ENCODE results near the gene SLC13A1.
"Not testable (repeated sequence)": the region's sequence is repeated elsewhere in the genome, so short reads cannot be mapped to it uniquely, and the experiment has no call there.

Gene SLC13A1

DNA sequence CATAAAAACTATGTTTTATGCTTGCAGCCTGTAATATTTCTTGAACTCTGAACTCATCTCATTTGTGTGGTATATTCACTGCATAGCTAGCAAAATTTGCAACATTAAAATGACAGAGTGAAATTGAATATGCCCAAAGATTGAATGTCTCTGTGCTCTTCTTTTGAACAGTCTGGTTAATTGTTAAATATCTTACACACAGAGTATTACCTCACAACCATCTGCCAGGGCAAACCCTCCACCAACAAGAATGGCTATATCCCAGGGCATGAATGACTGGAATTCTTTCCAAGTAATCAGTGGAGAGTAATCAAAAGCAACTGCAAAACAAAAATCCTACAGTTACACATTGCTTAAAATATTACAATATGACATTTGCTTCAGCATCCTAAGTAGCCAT lies 76.9 kb downstream of the SLC13A1 start:
- peak in 1 of 2 experiments; percentile 80 for DNase-seq

DNA sequence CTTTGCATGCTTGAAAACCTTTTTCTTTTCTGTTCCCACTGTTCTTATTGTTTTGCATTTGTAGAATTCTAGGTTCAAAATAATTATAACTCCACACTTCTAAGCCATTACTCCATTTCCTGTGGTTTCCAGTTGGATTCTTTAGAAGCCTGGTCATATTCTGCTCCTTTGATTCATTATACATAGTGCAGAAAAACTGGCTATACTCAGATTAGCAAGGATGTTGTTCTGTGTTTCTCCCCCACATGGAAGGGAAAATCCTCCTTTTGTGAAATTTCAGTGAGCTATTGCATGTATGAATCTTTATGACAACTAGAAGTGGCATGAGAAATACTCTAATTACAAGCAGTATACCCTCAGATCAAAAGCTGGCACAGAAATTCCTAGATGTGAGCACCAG lies 79.5 kb downstream of the SLC13A1 start:
- no peak for DNase-seq

DNA sequence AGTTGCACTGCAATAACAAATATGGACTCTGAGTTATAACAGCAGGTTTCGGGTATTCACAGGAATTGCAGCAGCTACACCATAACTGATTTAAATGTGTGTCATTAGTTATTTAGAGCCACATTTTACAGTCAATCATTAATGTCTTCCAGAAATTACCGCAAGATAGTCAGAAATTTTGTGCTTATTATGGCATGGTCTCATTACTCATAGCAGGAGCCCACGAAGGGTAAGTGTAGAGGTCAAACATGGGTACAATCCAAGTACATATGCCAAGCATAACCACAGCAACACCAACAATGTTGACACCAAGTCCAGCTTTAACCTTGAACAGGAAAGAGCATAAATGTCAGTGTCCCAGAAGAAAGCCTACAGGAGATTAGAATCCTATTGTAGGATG lies 84.4 kb downstream of the SLC13A1 start:
- no peak for DNase-seq

DNA sequence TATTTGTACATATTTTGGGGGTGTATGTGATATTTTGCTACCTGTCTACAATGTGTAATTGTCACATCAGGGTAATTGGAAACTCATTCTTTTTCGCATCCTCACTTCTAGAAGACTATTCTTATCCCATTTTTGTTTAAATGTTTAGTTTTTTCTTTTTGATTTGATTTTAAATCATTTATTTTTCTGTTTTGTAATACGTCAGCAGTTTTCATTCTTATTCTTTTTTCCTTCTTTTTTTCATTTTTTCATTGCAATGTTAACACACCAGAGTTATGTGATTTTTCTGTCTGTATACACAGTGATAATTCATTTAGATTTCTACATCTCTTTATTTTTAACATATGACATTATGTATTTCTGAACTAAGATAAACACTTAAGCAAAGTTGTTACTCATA lies 85.5 kb downstream of the SLC13A1 start:
- no peak for DNase-seq

DNA sequence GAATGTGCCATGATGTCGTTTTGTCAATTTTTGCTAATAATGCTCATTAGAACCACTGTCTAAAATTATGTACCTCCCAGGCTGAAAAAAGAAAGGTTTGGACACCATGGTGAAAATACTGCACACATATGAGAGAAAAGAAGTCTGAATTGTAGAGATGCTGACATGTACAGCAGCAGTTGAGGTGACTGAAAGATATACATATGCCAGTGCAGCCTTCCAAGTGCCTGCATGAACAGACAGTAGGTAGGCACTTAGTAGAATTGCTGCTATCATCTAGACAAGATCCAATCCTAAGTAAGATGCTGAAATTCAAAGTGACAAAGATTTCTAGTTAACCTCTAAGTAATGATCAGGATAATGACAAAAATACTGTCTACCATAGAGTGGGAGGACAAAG lies 86.9 kb downstream of the SLC13A1 start:
- DNase-seq, result no peak

DNA sequence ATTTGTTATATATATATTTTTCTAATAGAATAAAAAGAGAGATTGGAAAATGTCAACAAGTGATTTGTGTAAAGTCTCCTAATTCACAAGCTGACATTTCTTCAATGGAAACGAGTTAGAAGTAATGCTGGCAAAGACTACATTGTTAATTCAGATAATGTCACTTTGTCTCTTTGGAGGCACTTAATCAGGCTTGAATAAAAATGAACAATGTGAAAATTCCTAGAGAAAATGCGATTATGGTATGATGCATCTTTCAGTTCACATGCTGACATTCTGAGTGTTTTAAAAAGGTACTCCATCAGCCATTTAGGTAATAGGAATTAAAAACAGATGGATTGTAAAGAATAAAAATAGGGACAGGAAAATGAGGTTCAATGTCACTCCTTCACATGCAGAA lies 100.1 kb downstream of the SLC13A1 start:
- DNase-seq, result no peak

DNA sequence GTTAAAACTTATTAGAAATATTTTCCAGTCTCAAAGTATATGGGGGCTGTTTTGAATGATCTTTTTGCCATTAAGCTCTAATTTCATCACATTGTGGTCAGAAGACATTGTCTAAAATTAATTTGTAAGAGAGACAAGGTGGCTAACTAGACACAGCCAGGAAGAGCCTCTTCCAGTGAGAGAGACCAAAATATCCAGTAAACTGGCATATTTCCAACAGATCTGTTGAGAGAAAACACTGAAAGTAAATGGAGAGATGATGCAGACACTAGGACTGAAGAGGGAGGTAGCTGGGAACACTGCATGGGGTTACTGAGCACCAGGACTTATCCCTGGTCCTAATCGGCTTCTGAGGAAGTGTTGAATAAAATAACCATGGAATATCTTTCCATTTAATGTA lies 102.8 kb downstream of the SLC13A1 start:
- peak in 1 of 2 experiments; percentile 29 for DNase-seq

DNA sequence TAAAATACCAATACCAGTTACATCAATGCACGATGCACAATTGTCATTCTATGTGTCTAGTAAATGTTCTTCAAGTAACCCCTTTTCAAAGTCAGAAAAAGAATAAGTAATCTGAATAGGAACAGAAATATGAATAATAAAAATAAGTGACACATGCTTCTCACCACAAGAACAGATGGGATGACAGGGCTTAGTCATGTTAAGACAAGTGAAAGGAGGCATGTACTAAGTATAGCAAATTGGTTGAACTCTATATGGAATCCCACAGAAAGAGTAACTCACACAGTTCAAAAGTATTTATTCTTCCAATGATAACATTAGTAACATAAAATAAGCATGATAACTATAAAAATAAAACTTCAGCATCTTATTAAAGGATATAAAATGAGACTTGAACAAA lies 103.3 kb downstream of the SLC13A1 start:
- peak; percentile 24 to 69 for DNase-seq

DNA sequence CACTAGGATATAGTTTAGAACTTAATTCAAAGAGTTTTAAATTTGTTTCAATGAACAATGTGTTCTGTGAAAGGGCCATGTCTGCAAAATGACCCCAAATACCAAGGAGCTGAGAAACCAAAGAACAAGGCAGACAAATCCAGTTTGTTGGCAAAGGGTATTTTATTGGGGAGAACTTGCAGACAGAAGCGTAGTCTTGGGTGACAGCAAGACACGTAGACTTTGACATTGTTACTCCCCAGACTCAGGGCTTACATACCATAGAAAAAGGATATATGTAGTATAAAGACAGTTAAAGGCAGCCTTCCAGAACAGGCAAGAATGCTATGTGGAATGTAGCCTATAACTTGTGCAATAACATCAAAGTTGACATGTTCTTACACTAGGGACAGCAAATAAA lies 109.3 kb downstream of the SLC13A1 start:
- DNase-seq, result no peak

DNA sequence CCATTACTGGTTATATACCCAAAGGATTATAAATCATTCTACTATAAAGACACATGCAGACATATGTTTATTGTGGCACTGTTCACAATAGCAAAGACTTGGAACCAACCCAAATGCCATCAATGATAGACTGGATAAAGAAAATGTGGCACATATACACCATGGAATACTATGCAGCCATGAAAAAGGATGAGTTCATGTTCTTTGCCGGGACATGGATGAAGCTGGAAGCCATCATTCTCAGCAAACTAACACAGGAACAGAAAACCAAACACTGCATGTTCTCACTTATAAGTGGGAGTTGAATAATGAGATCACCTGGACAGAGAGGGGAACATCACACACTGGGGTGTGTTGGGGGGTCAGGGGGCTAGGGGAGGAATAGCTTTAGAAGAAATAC lies 112.9 kb downstream of the SLC13A1 start:
- DNase-seq, result not testable (repeated sequence)

DNA sequence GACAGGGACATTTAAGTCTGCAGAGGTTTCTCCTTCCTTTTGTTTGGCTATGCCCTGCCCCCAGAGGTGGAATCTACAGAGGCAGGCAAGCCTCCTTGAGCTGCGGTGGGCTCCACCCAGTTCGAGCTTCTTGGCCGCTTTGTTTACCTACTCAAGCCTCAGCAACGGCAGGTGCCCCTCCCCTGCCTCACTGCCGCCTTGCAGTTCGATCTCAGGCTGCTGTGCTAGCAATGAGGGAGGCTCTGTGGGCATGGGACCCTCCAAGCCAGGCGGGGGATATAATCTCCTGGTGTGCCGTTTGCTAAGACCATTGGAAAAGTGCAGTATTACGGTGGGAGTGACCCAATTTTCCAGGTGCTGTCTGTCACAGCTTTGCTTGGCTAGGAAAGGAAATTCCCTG lies 114.9 kb downstream of the SLC13A1 start:
- not testable (repeated sequence) for DNase-seq

DNA sequence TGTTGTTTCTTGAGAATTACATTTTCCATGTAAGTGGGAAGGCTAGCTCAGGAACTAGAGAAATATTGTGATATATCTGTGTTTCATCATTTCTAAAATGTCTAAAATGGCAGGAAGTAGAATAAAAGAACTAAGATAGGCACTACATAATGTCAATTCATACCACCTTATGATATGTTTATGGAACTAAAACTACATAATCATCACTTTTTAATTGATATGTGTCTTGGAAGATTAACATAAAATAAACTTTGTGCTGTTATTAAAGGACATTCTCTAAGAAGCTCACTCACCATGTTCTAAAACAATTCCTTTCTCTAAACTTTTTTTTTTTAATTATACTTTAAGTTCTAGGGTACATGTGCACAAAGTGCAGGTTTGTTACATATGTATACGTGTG lies 120.7 kb downstream of the SLC13A1 start:
- DNase-seq, result no peak

DNA sequence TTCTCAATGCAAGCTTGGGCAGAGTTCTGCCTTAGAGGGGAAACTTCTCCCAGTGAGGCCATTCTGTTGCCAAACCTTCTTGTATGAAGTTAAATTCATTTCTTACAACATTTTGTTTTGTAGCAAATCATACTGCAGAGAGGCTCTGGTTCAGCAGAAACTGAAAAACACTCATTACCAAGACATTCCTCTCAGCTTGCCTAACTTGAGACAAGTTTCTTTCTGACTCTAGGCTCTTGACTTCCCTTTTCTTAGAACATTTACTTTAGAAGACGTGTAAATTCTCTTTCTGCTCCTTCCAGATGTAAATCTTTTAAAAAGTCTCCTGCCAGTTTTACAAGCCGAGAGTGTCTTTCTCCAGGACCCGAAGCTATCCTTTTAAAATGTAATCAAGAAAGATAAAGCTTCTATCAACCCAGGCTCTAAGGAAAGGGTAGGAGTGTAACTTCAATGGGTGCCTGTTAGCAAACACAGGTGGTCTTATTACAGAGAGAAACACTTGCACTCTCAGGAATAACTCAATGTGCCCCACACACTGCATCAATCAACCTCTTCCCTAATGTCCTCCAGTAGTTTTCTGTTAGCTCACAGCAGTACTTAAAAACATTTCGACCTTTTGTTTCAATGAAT lies 123.8 kb downstream of the SLC13A1 start:
- no peak for DNase-seq

DNA sequence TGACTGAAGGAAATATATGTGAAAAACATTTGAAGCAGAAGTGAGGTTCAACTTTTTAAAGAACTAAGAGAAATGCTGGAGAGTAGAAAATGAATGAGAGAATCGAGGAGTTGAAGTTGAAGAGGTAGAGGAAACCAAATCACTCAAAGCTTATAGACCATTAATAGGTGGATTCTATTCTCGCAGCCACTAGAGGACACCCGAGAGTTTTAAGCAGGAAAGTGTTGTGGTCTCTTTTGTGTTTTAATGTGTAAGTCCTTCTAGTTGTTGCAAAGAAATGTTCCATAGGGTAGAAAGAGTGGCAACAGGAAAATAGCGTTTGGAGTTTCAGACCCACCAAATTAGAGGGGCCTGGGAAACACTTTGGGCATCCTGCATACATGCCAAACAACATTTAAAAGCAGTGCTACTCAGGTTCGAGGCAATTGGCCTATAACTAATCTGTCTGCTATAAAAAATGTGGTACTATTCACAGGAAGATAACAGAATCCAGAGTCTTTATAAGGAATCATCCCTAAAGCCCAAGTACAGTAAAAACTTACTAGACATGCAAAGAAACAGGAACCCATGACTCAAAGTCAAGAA lies 129.0 kb downstream of the SLC13A1 start:
- peak in 1 of 2 experiments; percentile 2 for DNase-seq

DNA sequence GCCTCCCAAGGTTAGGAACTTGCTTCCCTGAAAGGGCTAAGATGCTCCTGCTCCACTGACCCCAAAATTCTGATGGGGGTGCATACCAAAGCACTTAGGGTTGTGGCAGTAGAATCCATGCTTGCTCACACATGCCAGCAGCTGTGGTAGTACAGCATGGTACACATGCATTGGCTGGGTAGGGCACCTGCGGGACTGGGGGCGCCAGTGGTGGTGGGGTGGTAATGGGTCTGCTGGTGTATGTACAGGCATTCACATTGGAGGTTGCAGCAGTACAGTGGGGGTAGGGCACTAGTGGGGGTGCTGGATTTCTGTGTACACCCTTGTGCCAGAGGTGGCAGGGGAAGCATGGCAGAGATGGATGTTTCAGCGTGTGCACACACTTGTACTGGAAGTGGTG lies 132.0 kb downstream of the SLC13A1 start:
- DNase-seq, result no peak

Measured in NCI-H524 (cell line).